GM06990 (cell line): ENCODE results near the gene PLCB4.

Experiments
- DNase-seq: peaks from one replicate; pipeline ENCODE4 v3.0.0-alpha.2; 2011; ENCODE audit not compliant: insufficient read length; ENCODE audit errors: extremely low read depth
- H3K27me3 ChIP-seq: replicated peaks from 2 replicates; pipeline ENCODE4 v1.6.0; 2011; ENCODE audit warnings: low read length; ENCODE audit not compliant: control insufficient read depth, insufficient read depth
- H3K36me3 ChIP-seq: 2 replicates; pipeline ENCODE4 v1.5.1; 2011; ENCODE audit warnings: low read length; ENCODE audit not compliant: control insufficient read depth, insufficient read depth
- H3K4me3 ChIP-seq: replicated peaks from 2 replicates; pipeline ENCODE4 v1.5.1; 2011; ENCODE audit warnings: low read depth, mild to moderate bottlenecking, control low read depth, low read length
- CTCF ChIP-seq: IDR thresholded peaks from 2 replicates; pipeline ENCODE4 v1.5.1; 2011; ENCODE audit warnings: low read length, control low read depth, mild to moderate bottlenecking, inconsistent platforms; ENCODE audit not compliant: insufficient read depth, poor library complexity, severe bottlenecking

The PLCB4 gene

GRCh38 chr20:9339708-9340107 lies 270.8 kb downstream of the PLCB4 start:
- Histone ChIP-seq H3K4me3 (no peak overlapping the region), H3K36me3 (no peaks in the 10 kb centered on the region), H3K27me3 (no peaks in the 10 kb centered on the region)
- TF ChIP-seq CTCF, result no peak
- no peak for DNase-seq

GRCh38 chr20:9342651-9343050 lies 273.8 kb downstream of the PLCB4 start:
- Histone ChIP-seq H3K36me3 (no peaks in the 10 kb centered on the region), H3K4me3 (no peak overlapping the region), H3K27me3 (no peaks in the 10 kb centered on the region)
- no peak for DNase-seq
- TF ChIP-seq CTCF, result no peak

- Histone ChIP-seq H3K36me3 (no peaks in the 10 kb centered on the region), H3K27me3 (no peaks in the 10 kb centered on the region), H3K4me3 (no peak overlapping the region)
- TF ChIP-seq CTCF, result no peak
- no peak for DNase-seq
Measured at GRCh38 chr20:9344083-9344920, 275.4 kb downstream of the PLCB4 start.

GRCh38 chr20:9348316-9348715 lies 279.4 kb downstream of the PLCB4 start:
- Histone ChIP-seq H3K27me3 (no peaks in the 10 kb centered on the region), H3K4me3 (no peak overlapping the region), H3K36me3 (no peaks in the 10 kb centered on the region)
- no peak for DNase-seq
- TF ChIP-seq CTCF, result no peak

GRCh38 chr20:9348747-9349146 lies 279.9 kb downstream of the PLCB4 start:
- TF ChIP-seq CTCF, result no peak
- H3K4me3 ChIP-seq, result no peak overlapping the region
- H3K27me3 ChIP-seq, result no peaks in the 10 kb centered on the region
- no peak for DNase-seq
- H3K36me3 ChIP-seq, result no peaks in the 10 kb centered on the region
